SHP77 treated with DMSO at 0.1 percent for 48 hours (cell line): Measurements from ENCODE around the gene NECAB3.

Experiments used
- DNase-seq: peaks from one replicate; lab custom pipeline; 2025; lab: John Stamatoyannopoulos, UW

NECAB3 gene

GRCh38 chr20:33697129-33697528 is 22.9 kb upstream of the NECAB3 start:
- no peak for DNase-seq

- no peak for DNase-seq
Measured at GRCh38 chr20:33696448-33696847, 22.2 kb upstream of the NECAB3 start.

- DNase-seq = no peak
Measured at GRCh38 chr20:33694639-33695012, 20.4 kb upstream of the NECAB3 start.

GRCh38 chr20:33693741-33694638 is 19.8 kb upstream of the NECAB3 start:
- DNase-seq = no peak

GRCh38 chr20:33693289-33693688 is 19.1 kb upstream of the NECAB3 start:
- DNase-seq = no peak

GRCh38 chr20:33689973-33690372 is 15.7 kb upstream of the NECAB3 start:
- DNase-seq = no peak

GRCh38 chr20:33689493-33689892 is 15.3 kb upstream of the NECAB3 start:
- DNase-seq = no peak

GRCh38 chr20:33688938-33689424 is 14.8 kb upstream of the NECAB3 start:
- DNase-seq = no peak

GRCh38 chr20:33687993-33688937 is 14.0 kb upstream of the NECAB3 start:
- no peak for DNase-seq

GRCh38 chr20:33687370-33687915 is 13.2 kb upstream of the NECAB3 start:
- DNase-seq = no peak

- no peak for DNase-seq
Measured at GRCh38 chr20:33686984-33687366, 12.7 kb upstream of the NECAB3 start.

GRCh38 chr20:33686100-33686983 is 12.1 kb upstream of the NECAB3 start, which contains the start of gene E2F1:
Gene E2F1 (minus strand): TSS chr20:33686385. CDS start chr20:33686264, 121 bp downstream.
- peak; percentile 80 for DNase-seq

- peak; percentile 62 for DNase-seq
Measured at GRCh38 chr20:33685328-33686099, 11.3 kb upstream of the NECAB3 start.

- peak; percentile 17 for DNase-seq
Measured at GRCh38 chr20:33684533-33685327, 10.5 kb upstream of the NECAB3 start.

GRCh38 chr20:33681728-33682353 is 7.6 kb upstream of the NECAB3 start:
- DNase-seq = no peak

- DNase-seq = no peak
Measured at GRCh38 chr20:33681288-33681687, 7.1 kb upstream of the NECAB3 start.

GRCh38 chr20:33680686-33681085 is 6.5 kb upstream of the NECAB3 start:
- no peak for DNase-seq

GRCh38 chr20:33679758-33680485 is 5.7 kb upstream of the NECAB3 start:
- no peak for DNase-seq
